Measurements from ENCODE around the gene TMBIM1.
"Not testable (repeated sequence)": the region's sequence is repeated elsewhere in the genome, so short reads cannot be mapped to it uniquely, and the experiment has no call there.

TMBIM1 gene

GRCh38 chr2:218313356-218313755 lies 21.1 kb upstream of the TMBIM1 start:
- Histone ChIP-seq H3K9me2 (replicated peaks; ENCODE audit: control insufficient read depth, low read length) (no peaks in the 10 kb centered on the region), H3K4me1 (ENCODE audit: control insufficient read depth, low read length) (peaks cover 9% of the 10 kb centered on the region), H3K36me3 (ENCODE audit: control insufficient read depth, low read length) (no peaks in the 10 kb centered on the region), H3K79me2 (ENCODE audit: control insufficient read depth, low read length) (no peaks in the 10 kb centered on the region), H3F3A (ENCODE audit: control insufficient read depth, insufficient read depth) (no peaks in the 10 kb centered on the region; the same call in 1 of the 2 replicates), H3K4me3 (ENCODE audit: low read length) (no peak overlapping the region), H3K27ac (ENCODE audit: low read depth, low read length) (no peak overlapping the region), H3K27me3 (ENCODE audit: control insufficient read depth, low read length) (no peaks in the 10 kb centered on the region), H3K4me2 (ENCODE audit: low read length) (no peak overlapping the region), H4K20me1 (ENCODE audit: control insufficient read depth, insufficient read depth, low read depth, low read length) (no peaks in the 10 kb centered on the region), H3K9me3 (ENCODE audit: control insufficient read depth, insufficient read depth, low read length) (no peaks in the 10 kb centered on the region)
- TF ChIP-seq, protein P1, sequence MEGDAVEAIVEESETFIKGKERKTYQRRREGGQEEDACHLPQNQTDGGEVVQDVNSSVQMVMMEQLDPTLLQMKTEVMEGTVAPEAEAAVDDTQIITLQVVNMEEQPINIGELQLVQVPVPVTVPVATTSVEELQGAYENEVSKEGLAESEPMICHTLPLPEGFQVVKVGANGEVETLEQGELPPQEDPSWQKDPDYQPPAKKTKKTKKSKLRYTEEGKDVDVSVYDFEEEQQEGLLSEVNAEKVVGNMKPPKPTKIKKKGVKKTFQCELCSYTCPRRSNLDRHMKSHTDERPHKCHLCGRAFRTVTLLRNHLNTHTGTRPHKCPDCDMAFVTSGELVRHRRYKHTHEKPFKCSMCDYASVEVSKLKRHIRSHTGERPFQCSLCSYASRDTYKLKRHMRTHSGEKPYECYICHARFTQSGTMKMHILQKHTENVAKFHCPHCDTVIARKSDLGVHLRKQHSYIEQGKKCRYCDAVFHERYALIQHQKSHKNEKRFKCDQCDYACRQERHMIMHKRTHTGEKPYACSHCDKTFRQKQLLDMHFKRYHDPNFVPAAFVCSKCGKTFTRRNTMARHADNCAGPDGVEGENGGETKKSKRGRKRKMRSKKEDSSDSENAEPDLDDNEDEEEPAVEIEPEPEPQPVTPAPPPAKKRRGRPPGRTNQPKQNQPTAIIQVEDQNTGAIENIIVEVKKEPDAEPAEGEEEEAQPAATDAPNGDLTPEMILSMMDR (IDR thresholded peaks at IDR 0.05; ENCODE audit: low read depth, low read length, poor library complexity, severe bottlenecking), result no peak
- TF ChIP-seq EZH2phosphoT487 (IDR thresholded peaks at IDR 0.05; ENCODE audit: borderline replicate concordance, low read length), result no peak

GRCh38 chr2:218312267-218312756 lies 20.0 kb upstream of the TMBIM1 start:
- no peak overlapping the region for H3K4me3 ChIP-seq (ENCODE audit: low read length)
- H3K27ac ChIP-seq (ENCODE audit: low read depth, low read length), result no peak overlapping the region
- no peaks in the 10 kb centered on the region; the same call in 1 of the 2 replicates for H3F3A ChIP-seq (ENCODE audit: control insufficient read depth, insufficient read depth)
- no peaks in the 10 kb centered on the region for H4K20me1 ChIP-seq (ENCODE audit: control insufficient read depth, insufficient read depth, low read depth, low read length)
- no peaks in the 10 kb centered on the region for H3K27me3 ChIP-seq (ENCODE audit: control insufficient read depth, low read length)
- no peak for TF ChIP-seq EZH2phosphoT487 (IDR thresholded peaks at IDR 0.05; ENCODE audit: borderline replicate concordance, low read length)
- no peaks in the 10 kb centered on the region for H3K36me3 ChIP-seq (ENCODE audit: control insufficient read depth, low read length)
- no peak overlapping the region for H3K4me2 ChIP-seq (ENCODE audit: low read length)
- H3K9me3 ChIP-seq (ENCODE audit: control insufficient read depth, insufficient read depth, low read length), result no peaks in the 10 kb centered on the region
- H3K9me2 ChIP-seq (replicated peaks; ENCODE audit: control insufficient read depth, low read length), result no peaks in the 10 kb centered on the region
- H3K79me2 ChIP-seq (ENCODE audit: control insufficient read depth, low read length), result no peaks in the 10 kb centered on the region
- peaks cover 9% of the 10 kb centered on the region for H3K4me1 ChIP-seq (ENCODE audit: control insufficient read depth, low read length)

DNA sequence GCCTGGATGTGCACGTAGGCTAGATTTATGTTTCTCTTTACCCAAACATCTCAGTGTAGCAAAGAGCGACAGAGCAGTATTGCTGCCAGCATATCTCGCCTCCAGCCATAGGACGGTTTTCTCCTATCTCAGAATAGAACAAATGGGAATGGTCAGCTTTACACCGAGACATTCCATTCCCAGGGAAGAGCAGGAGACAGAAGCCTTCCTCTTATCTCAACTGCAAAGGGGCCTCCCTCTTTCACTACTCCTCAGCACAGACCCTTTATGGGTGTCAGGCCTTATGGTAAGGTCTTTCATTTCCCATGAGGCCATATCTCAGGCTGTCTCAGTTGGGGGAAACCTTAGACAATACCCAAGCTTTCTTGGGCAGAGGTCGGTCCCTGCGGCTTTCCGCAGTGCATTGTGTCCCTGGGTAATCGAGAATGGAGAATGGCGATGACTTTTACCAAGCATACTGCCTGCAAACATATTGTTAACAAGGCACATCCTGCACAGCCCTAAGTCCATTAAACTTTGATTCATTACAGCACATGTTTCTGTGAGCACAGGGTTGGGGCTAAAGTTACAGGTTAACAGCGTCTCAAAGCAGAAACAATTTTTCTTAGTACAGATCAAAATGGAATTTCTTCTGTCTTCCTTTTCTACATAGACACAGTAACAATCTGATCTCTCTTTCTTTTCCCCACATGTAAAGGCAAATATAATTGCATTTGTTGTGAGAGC lies 19.4 kb upstream of the TMBIM1 start:
- H3K27ac ChIP-seq (ENCODE audit: low read depth, low read length); H3K27me3 ChIP-seq (ENCODE audit: control insufficient read depth, low read length); H3F3A ChIP-seq (ENCODE audit: control insufficient read depth, insufficient read depth); H3K9me2 ChIP-seq (replicated peaks; ENCODE audit: control insufficient read depth, low read length); H3K79me2 ChIP-seq (ENCODE audit: control insufficient read depth, low read length); H4K20me1 ChIP-seq (ENCODE audit: control insufficient read depth, insufficient read depth, low read depth, low read length); H3K4me3 ChIP-seq (ENCODE audit: low read length); H3K4me2 ChIP-seq (ENCODE audit: low read length); H3K36me3 ChIP-seq (ENCODE audit: control insufficient read depth, low read length); H3K4me1 ChIP-seq (ENCODE audit: control insufficient read depth, low read length); H3K9me3 ChIP-seq (ENCODE audit: control insufficient read depth, insufficient read depth, low read length): not testable (repeated sequence)

GRCh38 chr2:218310853-218311540 lies 18.7 kb upstream of the TMBIM1 start:
- Histone ChIP-seq H4K20me1 (ENCODE audit: control insufficient read depth, insufficient read depth, low read depth, low read length) (no peaks in the 10 kb centered on the region), H3K79me2 (ENCODE audit: control insufficient read depth, low read length) (no peaks in the 10 kb centered on the region), H3K36me3 (ENCODE audit: control insufficient read depth, low read length) (no peaks in the 10 kb centered on the region), H3K9me3 (ENCODE audit: control insufficient read depth, insufficient read depth, low read length) (no peaks in the 10 kb centered on the region), H3F3A (ENCODE audit: control insufficient read depth, insufficient read depth) (no peaks in the 10 kb centered on the region; the same call in 1 of the 2 replicates), H3K27me3 (ENCODE audit: control insufficient read depth, low read length) (no peaks in the 10 kb centered on the region), H3K4me3 (ENCODE audit: low read length) (no peak overlapping the region), H3K9me2 (replicated peaks; ENCODE audit: control insufficient read depth, low read length) (no peaks in the 10 kb centered on the region), H3K4me2 (ENCODE audit: low read length) (no peak overlapping the region), H3K27ac (ENCODE audit: low read depth, low read length) (no peak overlapping the region), H3K4me1 (ENCODE audit: control insufficient read depth, low read length) (peaks cover 6% of the 10 kb centered on the region)
- TF ChIP-seq, protein P1 (IDR thresholded peaks at IDR 0.05; ENCODE audit: low read depth, low read length, poor library complexity, severe bottlenecking), result no peak
- no peak for TF ChIP-seq EZH2phosphoT487 (IDR thresholded peaks at IDR 0.05; ENCODE audit: borderline replicate concordance, low read length)
